Caco-2 (cell line): ENCODE results near the gene SLC38A10. TPM values are rescaled to one million over a fixed set of nuclear protein-coding genes. Genes with fewer than 3 reads are reported as not detected.

Experiments
- BruUV-seq: library from RNA; stranded (reverse); fragments of 400-500 nt; replicated peaks from 2 replicates; lab custom pipeline; 2021; lab: Mats Ljungman, UMichigan
- CTCF ChIA-PET: fragments of 300-600 bp; sonication (Branson Sonifier 250); formaldehyde crosslinking; loops from one replicate; lab custom pipeline; 2022; ENCODE audit warnings: antibody characterized with exemption; lab: Charles Lee
- POLR2A ChIA-PET: fragments of 300-600 bp; sonication (Branson Sonifier 250); formaldehyde crosslinking; loops from one replicate; lab custom pipeline; 2022; ENCODE audit warnings: antibody characterized with exemption; lab: Charles Lee
- DNase-seq, 2 experiments: peaks; one replicate each; pipeline versions ENCODE4 v3.0.0 to v3.0.0-alpha.2; 2020 to 2022
- H3K27me3 ChIP-seq: replicated peaks from 2 replicates; pipeline ENCODE4 v1.6.0; 2011; ENCODE audit warnings: low read length; ENCODE audit not compliant: control insufficient read depth, insufficient read depth
- H3K36me3 ChIP-seq: 2 replicates; pipeline ENCODE4 v1.5.1; 2011; ENCODE audit warnings: low read length; ENCODE audit not compliant: control insufficient read depth, insufficient read depth
- H3K4me1 ChIP-seq: fragments of 250-450 bp; sonication (Bioruptor Pico); 2 replicates; pipeline ENCODE4 v1.5.1; 2020; ENCODE audit warnings: mild to moderate bottlenecking
- H3K4me3 ChIP-seq: 2 replicates; pipeline ENCODE4 v1.5.1; 2011; ENCODE audit warnings: low read depth, mild to moderate bottlenecking, control low read depth, low read length
- H3K9me3 ChIP-seq: fragments of 250-450 bp; sonication (Bioruptor Pico); 2 replicates; pipeline ENCODE4 v1.5.1; 2020; ENCODE audit warnings: mild to moderate bottlenecking, moderate library complexity
- H3K27ac Mint-ChIP-seq: one replicate; pipeline ENCODE4 v1.8.0; 2022; ENCODE audit warnings: mixed read lengths; ENCODE audit not compliant: unreplicated experiment
- H3K27me3 Mint-ChIP-seq: one replicate; pipeline ENCODE4 v1.8.0; 2022; ENCODE audit warnings: mixed read lengths; ENCODE audit not compliant: insufficient read depth, unreplicated experiment
- H3K36me3 Mint-ChIP-seq: one replicate; pipeline ENCODE4 v1.8.0; 2022; ENCODE audit warnings: mild to moderate bottlenecking, mixed read lengths; ENCODE audit not compliant: insufficient read depth, unreplicated experiment
- H3K4me1 Mint-ChIP-seq: one replicate; pipeline ENCODE4 v1.8.0; 2022; ENCODE audit warnings: low read depth, mixed read lengths; ENCODE audit not compliant: unreplicated experiment
- H3K4me3 Mint-ChIP-seq: one replicate; pipeline ENCODE4 v1.8.0; 2022; ENCODE audit warnings: mild to moderate bottlenecking, moderate library complexity, mixed read lengths; ENCODE audit not compliant: unreplicated experiment
- H3K9me3 Mint-ChIP-seq: one replicate; pipeline ENCODE4 v1.8.0; 2022; ENCODE audit warnings: mixed read lengths; ENCODE audit not compliant: unreplicated experiment
- CTCF ChIP-seq, 2 experiments: fragments of 200-600 bp in 1 of 2; IDR thresholded peaks; 1 replicate in 1 of 2; 2 replicates in 1 of 2; pipeline versions ENCODE4 v1.5.1 to v1.8.0; 2011 to 2022; ENCODE audit warnings: antibody characterized with exemption in 1 of 2, control low read depth in 1 of 2, inconsistent platforms in 1 of 2, low read depth in 1 of 2, low read length in 1 of 2, mild to moderate bottlenecking in 1 of 2, moderate library complexity in 1 of 2; ENCODE audit not compliant: insufficient read depth in 1 of 2, severe bottlenecking in 1 of 2, unreplicated experiment in 1 of 2
- intact Hi-C: fragments of 100-400 bp; cut with micrococcal nuclease; formaldehyde crosslinking; loops from one replicate; pipeline ENCODE4 v1.10.0; 2022; ENCODE audit not compliant: unreplicated experiment
- total RNA-seq: library from RNA; stranded (reverse); gene quantifications from 2 replicates; pipeline ENCODE4 v1.2.3, GENCODE V29; 2022

SLC38A10 gene
- total RNA-seq, 1 experiment from 2014 or later, result 137 TPM

DNA sequence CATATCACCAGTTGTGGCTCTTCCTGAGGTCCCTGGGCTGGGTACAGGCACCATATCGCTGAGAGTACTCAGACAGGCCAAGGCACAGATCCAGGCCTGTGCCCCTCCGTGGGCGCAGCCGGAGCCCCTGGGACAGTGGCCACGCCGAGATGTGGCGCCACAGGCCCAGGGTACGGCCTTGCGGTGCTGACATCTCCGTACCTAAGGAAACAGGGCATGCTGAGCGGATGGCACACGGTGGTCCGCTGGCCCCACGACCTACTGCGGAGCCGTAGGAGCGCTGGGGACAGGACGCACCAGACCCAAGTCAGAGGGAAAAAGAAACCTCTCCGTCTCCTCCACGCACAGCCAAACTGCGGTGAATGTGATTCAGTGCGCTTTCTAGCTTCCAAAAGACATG lies 29.5 kb downstream of the SLC38A10 start:
- Mint-ChIP-seq H3K4me3 (no peak overlapping the region), H3K27ac (no peak overlapping the region), H3K27me3 (no peaks in the 10 kb centered on the region), H3K4me1 (no peaks in the 10 kb centered on the region), H3K9me3 (no peaks in the 10 kb centered on the region), H3K36me3 (peaks cover 49% of the 10 kb centered on the region)
- ChIA-PET POLR2A (no interaction called here), CTCF (no interaction called here)
- DNase-seq, result no peak
- Histone ChIP-seq H3K27me3 (no peaks in the 10 kb centered on the region), H3K36me3 (peaks cover 5% of the 10 kb centered on the region), H3K4me1 (no peaks in the 10 kb centered on the region), H3K4me3 (no peak overlapping the region), H3K9me3 (no peaks in the 10 kb centered on the region)
- intact Hi-C loops, result no loop called here
- no TSS peak for BruUV-seq
- TF ChIP-seq CTCF (IDR thresholded peaks at IDR 0.05; ENCODE audit: insufficient read depth in 1 of 2, low read depth in 1 of 2, low read length in 1 of 2, severe bottlenecking in 1 of 2, unreplicated experiment in 1 of 2), result no peak

DNA sequence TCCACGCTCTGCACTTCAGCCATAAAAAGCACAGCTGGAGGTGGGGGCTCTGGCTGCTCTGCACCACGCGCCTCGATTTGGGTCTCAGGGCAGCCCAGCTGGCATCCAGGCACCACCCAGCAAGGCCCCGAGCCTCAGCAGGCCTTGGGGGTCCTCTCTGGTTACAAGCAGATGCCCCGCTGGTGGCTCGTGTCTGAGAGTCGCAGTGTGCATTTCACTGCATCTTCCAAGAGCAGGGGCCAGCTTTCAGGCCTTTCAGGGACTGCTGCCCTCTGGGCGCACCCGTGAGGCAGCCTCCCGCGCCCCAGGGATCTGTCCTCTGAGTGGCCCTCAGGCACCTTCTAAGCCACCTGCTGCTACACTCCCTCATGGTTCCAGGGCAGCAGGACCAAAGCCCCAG lies 30.5 kb downstream of the SLC38A10 start:
- Mint-ChIP-seq H3K4me1 (no peaks in the 10 kb centered on the region), H3K27me3 (no peaks in the 10 kb centered on the region), H3K36me3 (peaks cover 48% of the 10 kb centered on the region), H3K27ac (no peak overlapping the region), H3K4me3 (no peak overlapping the region), H3K9me3 (no peaks in the 10 kb centered on the region)
- no peak for TF ChIP-seq CTCF (IDR thresholded peaks at IDR 0.05; ENCODE audit: insufficient read depth in 1 of 2, low read depth in 1 of 2, low read length in 1 of 2, severe bottlenecking in 1 of 2, unreplicated experiment in 1 of 2)
- CTCF ChIA-PET, result no interaction called here
- Histone ChIP-seq H3K4me3 (no peak overlapping the region), H3K27me3 (no peaks in the 10 kb centered on the region), H3K9me3 (no peaks in the 10 kb centered on the region), H3K4me1 (no peaks in the 10 kb centered on the region), H3K36me3 (peaks cover 4% of the 10 kb centered on the region)
- no TSS peak for BruUV-seq
- POLR2A ChIA-PET, result no interaction called here
- DNase-seq, result no peak
- intact Hi-C loops, result no loop called here

DNA sequence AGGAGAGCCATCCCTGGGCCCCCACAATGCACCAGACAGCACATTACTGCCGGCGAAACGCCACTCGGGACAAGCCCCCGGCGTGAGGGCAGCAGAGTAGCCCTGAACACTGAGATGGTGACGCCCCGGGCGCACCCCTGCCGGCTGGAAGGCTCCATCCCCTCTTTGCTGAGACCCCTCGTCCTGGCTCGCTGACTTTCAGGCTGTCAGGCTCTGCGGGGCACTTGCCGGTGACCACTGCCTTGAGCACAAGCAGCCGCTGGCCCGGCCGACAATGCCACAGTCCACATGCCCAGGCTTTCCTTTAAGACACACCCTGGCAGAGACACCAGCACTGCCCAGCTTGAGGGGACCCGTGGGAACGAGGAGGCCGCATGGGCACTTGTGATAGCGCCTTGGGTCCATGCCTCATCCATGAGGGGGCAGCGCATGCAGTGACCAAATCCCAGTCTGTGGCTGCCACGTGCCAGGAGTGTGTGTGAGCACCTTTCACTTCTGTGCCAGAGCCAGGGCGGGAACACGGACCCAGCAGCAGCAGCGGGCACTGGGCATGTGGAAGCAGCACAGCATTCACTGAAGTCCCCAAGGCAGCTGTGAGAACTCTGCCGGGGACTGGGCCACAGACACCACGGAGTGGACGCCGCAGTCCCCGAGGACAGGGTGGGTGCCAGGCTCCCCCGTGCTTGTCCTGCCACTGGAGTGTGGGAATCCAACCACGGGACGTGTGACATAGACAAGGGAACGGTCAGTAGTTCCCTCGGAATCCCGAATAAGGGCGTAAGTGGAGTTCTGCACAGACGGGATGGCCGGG lies 31.5 kb downstream of the SLC38A10 start:
- Histone ChIP-seq H3K9me3 (no peaks in the 10 kb centered on the region), H3K4me1 (no peaks in the 10 kb centered on the region), H3K4me3 (no peak overlapping the region), H3K36me3 (peaks cover 6% of the 10 kb centered on the region), H3K27me3 (no peaks in the 10 kb centered on the region)
- no peaks in the 10 kb centered on the region for H3K9me3 Mint-ChIP-seq
- no TSS peak for BruUV-seq
- intact Hi-C loops, result no loop called here
- peaks cover 41% of the 10 kb centered on the region for H3K36me3 Mint-ChIP-seq
- no peak for TF ChIP-seq CTCF (IDR thresholded peaks at IDR 0.05; ENCODE audit: insufficient read depth in 1 of 2, low read depth in 1 of 2, low read length in 1 of 2, severe bottlenecking in 1 of 2, unreplicated experiment in 1 of 2)
- no peaks in the 10 kb centered on the region for H3K27me3 Mint-ChIP-seq
- no peaks in the 10 kb centered on the region for H3K4me1 Mint-ChIP-seq
- no peak overlapping the region for H3K4me3 Mint-ChIP-seq
- CTCF ChIA-PET, result no interaction called here
- no peak for DNase-seq
- H3K27ac Mint-ChIP-seq, result no peak overlapping the region
- POLR2A ChIA-PET, result no interaction called here
